Muscle of arm (tissue), 12 donors: ENCODE data around the gene KRTAP10-8. TPM values are rescaled to one million over a fixed set of nuclear protein-coding genes. Genes with fewer than 3 reads are reported as not detected.
"Not testable (repeated sequence)": the region's sequence is repeated elsewhere in the genome, so short reads cannot be mapped to it uniquely, and the experiment has no call there.

ENCODE experiments used
- DNase-seq: peaks from one replicate; pipeline ENCODE4 v3.0.0-alpha.2; 2013
- polyA plus RNA-seq, 12 donors: library from polyadenylated mRNA; unstranded; fragments of 120-200 nt; gene quantifications; one replicate each; pipeline ENCODE4 v1.2.1, GENCODE V29; 2013; ENCODE audit not compliant: insufficient read length in 12 of 12

The KRTAP10-8 gene
- polyA plus RNA-seq, 12 donors: 0.25 TPM; not detected in 11

GRCh38 chr21:44579056-44579832 is 32.6 kb upstream of the KRTAP10-8 start:
- no peak for DNase-seq

- DNase-seq: no peak
Observed at GRCh38 chr21:44579833-44580144, 32.1 kb upstream of the KRTAP10-8 start.

- DNase-seq: not testable (repeated sequence)
Observed at GRCh38 chr21:44580231-44580821, 31.6 kb upstream of the KRTAP10-8 start, which contains the start of gene KRTAP10-5. Gene KRTAP10-5, minus strand, starts transcription at chr21:44580604. Its CDS starts 26 bp downstream, at chr21:44580578.

GRCh38 chr21:44581158-44581557 is 30.7 kb upstream of the KRTAP10-8 start:
- no peak for DNase-seq

- DNase-seq: no peak
Observed at GRCh38 chr21:44582055-44582454, 29.8 kb upstream of the KRTAP10-8 start.

GRCh38 chr21:44583089-44583799 is 28.6 kb upstream of the KRTAP10-8 start:
- peak; percentile 21 for DNase-seq

GRCh38 chr21:44583800-44584147 is 28.1 kb upstream of the KRTAP10-8 start:
- DNase-seq: no peak

- no peak for DNase-seq
Observed at GRCh38 chr21:44585892-44586291, 26.0 kb upstream of the KRTAP10-8 start.

- no peak for DNase-seq
Observed at GRCh38 chr21:44589094-44589493, 22.8 kb upstream of the KRTAP10-8 start.

GRCh38 chr21:44589586-44590305 is 22.1 kb upstream of the KRTAP10-8 start:
- no peak for DNase-seq

GRCh38 chr21:44590311-44590721 is 21.6 kb upstream of the KRTAP10-8 start:
- no peak for DNase-seq

- not testable (repeated sequence) for DNase-seq
Observed at GRCh38 chr21:44590897-44591800, 20.7 kb upstream of the KRTAP10-8 start.

GRCh38 chr21:44591801-44592130 is 20.1 kb upstream of the KRTAP10-8 start:
- not testable (repeated sequence) for DNase-seq

- no peak for DNase-seq
Observed at GRCh38 chr21:44592446-44593311, 19.2 kb upstream of the KRTAP10-8 start, which contains the start of gene KRTAP10-6. Gene KRTAP10-6, minus strand, starts transcription at chr21:44592505. Its CDS starts 21 bp downstream, at chr21:44592484.

- no peak for DNase-seq
Observed at GRCh38 chr21:44593598-44594405, 18.1 kb upstream of the KRTAP10-8 start.

GRCh38 chr21:44594406-44594916 is 17.4 kb upstream of the KRTAP10-8 start:
- no peak for DNase-seq

- DNase-seq: no peak
Observed at GRCh38 chr21:44595524-44595923, 16.4 kb upstream of the KRTAP10-8 start.

- no peak for DNase-seq
Observed at GRCh38 chr21:44596068-44596725, 15.7 kb upstream of the KRTAP10-8 start.
